ENCODE results near the gene CNTLN.

Gene CNTLN

DNA sequence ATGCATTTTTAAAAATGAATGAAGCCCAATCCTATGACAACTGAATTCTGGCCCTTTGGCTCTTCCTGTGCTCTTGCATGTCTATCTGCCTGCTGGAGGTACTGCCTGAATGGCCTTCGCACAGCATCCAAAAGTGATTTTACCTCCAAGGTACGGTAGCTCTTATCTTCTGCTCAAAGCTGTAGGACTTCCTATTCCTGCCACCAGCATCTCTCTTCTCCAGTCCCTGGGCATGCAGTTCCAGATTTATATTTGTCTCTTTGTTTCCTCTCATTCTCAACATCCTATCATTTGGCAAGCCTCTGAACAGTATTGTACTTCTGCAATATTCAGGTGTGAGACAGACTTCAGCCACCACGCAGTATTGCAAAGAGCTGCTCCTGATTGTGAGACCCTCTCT is 400.3 kb downstream of the CNTLN start:
- in situ Hi-C loops (cut with HindIII; ENCODE audit: low sequenced_read_pairs): no loop called here
- TF ChIP-seq, protein P1, sequence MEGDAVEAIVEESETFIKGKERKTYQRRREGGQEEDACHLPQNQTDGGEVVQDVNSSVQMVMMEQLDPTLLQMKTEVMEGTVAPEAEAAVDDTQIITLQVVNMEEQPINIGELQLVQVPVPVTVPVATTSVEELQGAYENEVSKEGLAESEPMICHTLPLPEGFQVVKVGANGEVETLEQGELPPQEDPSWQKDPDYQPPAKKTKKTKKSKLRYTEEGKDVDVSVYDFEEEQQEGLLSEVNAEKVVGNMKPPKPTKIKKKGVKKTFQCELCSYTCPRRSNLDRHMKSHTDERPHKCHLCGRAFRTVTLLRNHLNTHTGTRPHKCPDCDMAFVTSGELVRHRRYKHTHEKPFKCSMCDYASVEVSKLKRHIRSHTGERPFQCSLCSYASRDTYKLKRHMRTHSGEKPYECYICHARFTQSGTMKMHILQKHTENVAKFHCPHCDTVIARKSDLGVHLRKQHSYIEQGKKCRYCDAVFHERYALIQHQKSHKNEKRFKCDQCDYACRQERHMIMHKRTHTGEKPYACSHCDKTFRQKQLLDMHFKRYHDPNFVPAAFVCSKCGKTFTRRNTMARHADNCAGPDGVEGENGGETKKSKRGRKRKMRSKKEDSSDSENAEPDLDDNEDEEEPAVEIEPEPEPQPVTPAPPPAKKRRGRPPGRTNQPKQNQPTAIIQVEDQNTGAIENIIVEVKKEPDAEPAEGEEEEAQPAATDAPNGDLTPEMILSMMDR (IDR thresholded peaks at IDR 0.05; ENCODE audit: low read depth, low read length, missing control alignments): no peak

DNA sequence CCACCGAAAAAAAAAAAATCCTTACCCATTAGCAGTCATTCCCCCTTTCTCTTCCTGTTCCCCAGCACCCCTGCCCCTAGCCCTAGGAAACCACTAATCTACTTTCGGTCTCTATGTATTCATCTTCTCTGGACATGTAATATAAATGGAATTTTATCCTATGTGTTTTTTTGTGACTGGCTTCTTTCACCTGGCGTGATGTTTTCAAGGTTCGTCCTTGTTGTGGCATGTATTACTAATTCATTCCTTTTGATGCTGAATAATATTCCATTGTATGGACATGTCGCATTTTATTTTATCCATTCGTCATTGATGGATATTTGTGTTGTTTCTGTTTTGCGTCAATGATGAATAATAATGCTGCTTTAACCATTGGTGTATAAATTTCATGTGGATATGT is 401.2 kb downstream of the CNTLN start:
- TF ChIP-seq, protein P1 (IDR thresholded peaks at IDR 0.05; ENCODE audit: low read depth, low read length, missing control alignments): no peak

More for the DNA sequence above, 400.3 kb downstream of the CNTLN start:
- no peak for DNase-seq (ENCODE audit: low read depth)
- H3K4me3 ChIP-seq (ENCODE audit: low read depth, low read length): no peak overlapping the region

GRCh38 chr9:17551023-17551422 is 416.2 kb downstream of the CNTLN start:
- DNase-seq (ENCODE audit: low read depth): no peak
- in situ Hi-C loops (cut with HindIII; ENCODE audit: low sequenced_read_pairs): loop anchor here (25.0 kb wide), 1 partner anchor 236 kb away; no protein-coding TSS in a partner anchor
- TF ChIP-seq, protein P1 (IDR thresholded peaks at IDR 0.05; ENCODE audit: low read depth, low read length, missing control alignments): no peak
- no peak overlapping the region for H3K4me3 ChIP-seq (ENCODE audit: low read depth, low read length)

More for the DNA sequence above, 401.2 kb downstream of the CNTLN start:
- in situ Hi-C loops (cut with HindIII; ENCODE audit: low sequenced_read_pairs): no loop called here
- no peak overlapping the region for H3K4me3 ChIP-seq (ENCODE audit: low read depth, low read length)
- no peak for DNase-seq (ENCODE audit: low read depth)
